C4-2B (cell line): ENCODE results near the gene SLC18A3.

ENCODE experiments used
- H3K27ac ChIP-seq: fragments of 450-650 bp; 2 replicates; pipeline ENCODE4 v1.5.1; 2017
- ZFX ChIP-seq: fragments of 450-650 bp; IDR thresholded peaks from 2 replicates; pipeline ENCODE4 v1.6.1; 2017
- TF ChIP-seq, protein P1 (sequence below): fragments of 450-650 bp; conservative IDR thresholded peaks from 2 replicates; pipeline ENCODE4 v1.5.1; 2017; ENCODE audit warnings: mild to moderate bottlenecking

SLC18A3 gene

DNA sequence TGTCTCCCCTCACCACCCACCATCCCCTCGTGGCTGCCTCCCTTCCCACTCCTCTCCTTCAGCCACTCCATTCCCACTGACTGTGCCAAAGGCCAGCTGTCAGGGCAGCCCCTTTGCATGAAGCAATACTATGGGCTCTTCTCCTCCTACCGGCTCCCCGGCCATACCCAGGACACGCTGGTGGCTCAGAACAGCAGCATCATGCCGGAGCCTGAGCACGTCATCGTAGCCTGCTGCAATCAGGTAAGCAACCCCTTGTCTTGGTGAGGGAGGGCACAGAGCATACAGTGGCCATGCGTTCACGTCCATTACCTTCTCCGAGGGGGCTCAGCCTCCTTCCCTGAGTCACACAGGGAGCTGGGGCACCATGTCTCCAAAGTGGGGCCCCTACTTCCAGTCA, 15.3 kb downstream of the SLC18A3 start:
- H3K27ac ChIP-seq = no peak overlapping the region

DNA sequence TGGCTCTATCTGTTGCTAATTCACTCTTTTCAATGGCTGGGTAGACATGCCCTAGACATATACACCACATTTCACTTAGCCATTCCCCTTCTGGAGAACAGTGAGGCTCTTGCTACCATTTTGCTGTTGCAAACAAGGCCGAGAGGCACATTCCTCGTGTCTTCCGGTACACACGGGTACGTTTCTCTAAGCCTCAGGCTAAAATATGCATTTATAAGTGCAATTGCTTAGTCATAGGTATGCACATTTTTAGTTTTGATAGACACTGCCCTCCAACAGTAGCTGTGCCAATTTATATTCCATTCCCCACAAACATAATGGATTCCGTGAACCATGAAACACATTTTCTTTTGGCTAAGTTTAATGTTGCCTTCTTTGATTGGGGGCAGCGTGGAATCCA, 16.9 kb downstream of the SLC18A3 start:
- TF ChIP-seq ZFX = no peak
- TF ChIP-seq, protein P1, sequence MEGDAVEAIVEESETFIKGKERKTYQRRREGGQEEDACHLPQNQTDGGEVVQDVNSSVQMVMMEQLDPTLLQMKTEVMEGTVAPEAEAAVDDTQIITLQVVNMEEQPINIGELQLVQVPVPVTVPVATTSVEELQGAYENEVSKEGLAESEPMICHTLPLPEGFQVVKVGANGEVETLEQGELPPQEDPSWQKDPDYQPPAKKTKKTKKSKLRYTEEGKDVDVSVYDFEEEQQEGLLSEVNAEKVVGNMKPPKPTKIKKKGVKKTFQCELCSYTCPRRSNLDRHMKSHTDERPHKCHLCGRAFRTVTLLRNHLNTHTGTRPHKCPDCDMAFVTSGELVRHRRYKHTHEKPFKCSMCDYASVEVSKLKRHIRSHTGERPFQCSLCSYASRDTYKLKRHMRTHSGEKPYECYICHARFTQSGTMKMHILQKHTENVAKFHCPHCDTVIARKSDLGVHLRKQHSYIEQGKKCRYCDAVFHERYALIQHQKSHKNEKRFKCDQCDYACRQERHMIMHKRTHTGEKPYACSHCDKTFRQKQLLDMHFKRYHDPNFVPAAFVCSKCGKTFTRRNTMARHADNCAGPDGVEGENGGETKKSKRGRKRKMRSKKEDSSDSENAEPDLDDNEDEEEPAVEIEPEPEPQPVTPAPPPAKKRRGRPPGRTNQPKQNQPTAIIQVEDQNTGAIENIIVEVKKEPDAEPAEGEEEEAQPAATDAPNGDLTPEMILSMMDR = no peak

More for the DNA sequence above, 15.3 kb downstream of the SLC18A3 start:
- TF ChIP-seq ZFX = no peak

DNA sequence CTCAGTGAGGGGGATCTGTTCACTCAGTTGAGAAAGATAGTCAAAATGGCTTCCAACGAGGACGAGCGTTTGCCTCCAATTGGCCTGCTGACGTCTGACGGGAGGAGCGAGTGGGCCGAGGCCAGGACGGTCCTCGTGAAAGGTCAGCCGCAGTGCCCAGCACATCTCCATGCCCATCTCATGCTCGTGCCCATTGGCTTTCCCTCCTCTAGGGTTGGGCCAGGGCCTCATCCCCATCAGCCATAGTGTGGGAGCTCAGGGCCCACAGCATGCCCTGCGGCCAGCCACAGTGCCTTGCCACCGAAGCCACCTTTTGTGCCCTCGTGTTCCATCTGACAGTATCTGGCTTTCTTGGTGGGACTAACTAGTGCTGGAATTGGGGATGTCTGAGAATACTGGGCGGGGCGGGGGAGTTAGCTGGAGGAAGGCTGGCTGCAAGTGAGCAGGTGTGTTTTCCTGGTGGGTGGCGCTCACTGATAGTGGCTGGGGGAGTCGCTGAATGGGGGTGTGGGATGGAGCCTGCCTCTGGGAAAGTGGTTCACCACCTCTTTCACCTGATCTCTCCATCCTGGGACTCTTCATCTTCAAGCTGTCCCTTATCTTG, 17.6 kb downstream of the SLC18A3 start:
- TF ChIP-seq, protein P1 = no peak
- no peak for TF ChIP-seq ZFX
- H3K27ac ChIP-seq = no peak overlapping the region

More for the DNA sequence above, 16.9 kb downstream of the SLC18A3 start:
- no peak overlapping the region for H3K27ac ChIP-seq

DNA sequence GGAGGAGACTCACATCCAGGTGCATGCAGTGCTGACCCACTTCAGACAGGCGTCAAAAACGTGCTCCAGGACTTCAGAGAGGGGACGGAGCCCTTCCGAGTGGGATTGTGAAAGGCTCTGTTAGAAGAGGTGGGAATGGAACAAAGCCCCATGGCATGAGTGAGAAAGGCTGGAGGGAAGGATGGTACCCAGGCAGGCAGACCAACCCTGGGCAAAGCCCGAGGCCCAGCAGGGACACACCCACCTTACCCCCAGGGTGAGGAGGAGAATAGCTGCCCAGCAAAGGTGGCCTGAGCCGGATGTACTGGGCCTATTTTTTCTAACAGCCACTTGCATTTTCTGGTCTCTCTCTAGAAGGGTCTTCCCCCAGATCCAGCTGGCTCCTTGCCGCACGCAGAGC, 18.5 kb downstream of the SLC18A3 start:
- H3K27ac ChIP-seq = no peak overlapping the region
- TF ChIP-seq ZFX = no peak
- TF ChIP-seq, protein P1 = no peak

DNA sequence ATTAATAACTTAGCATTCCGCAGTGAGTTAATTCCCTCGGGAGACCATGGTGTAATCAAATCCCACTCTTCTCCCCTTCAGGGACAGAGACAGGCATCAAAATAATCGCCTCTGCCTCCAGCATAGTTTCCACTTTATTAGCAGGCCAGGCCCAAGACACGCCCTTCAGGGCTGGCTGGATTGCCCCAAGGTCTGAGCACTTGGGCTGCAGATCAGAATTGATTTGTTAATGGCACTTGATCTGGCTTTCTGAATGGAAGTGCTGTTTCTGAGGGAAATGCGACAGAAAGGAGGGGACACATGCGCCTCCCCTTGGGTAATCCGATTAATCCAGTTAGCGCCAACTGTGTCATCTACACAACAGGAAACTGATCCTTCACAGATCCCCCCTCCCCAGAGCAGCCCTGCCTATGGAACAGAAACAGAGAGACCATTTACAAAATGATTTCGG, 19.3 kb downstream of the SLC18A3 start:
- no peak overlapping the region for H3K27ac ChIP-seq
- TF ChIP-seq ZFX = no peak
- TF ChIP-seq, protein P1 = no peak

DNA sequence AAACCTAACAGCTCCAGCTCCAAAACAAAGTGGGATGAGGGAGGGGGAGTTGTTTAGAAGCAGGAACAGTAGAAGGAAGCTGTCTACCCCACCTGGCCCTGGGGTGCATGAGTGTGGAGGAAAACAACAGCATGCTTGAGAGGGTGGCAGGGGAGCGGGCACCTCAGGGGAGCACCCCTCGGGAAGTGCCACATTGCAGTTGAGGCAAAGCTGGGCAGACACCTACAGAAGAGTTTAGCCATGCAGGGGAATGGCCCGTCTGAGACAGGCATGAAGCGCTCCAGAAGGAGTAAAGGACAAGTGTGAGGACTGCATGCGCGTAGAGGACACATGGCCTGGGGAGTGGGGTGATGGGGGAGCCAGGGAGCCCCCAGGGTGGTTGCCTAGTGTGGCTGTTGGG, 21.9 kb downstream of the SLC18A3 start:
- no peak overlapping the region for H3K27ac ChIP-seq
- no peak for TF ChIP-seq ZFX
- TF ChIP-seq, protein P1 = no peak

DNA sequence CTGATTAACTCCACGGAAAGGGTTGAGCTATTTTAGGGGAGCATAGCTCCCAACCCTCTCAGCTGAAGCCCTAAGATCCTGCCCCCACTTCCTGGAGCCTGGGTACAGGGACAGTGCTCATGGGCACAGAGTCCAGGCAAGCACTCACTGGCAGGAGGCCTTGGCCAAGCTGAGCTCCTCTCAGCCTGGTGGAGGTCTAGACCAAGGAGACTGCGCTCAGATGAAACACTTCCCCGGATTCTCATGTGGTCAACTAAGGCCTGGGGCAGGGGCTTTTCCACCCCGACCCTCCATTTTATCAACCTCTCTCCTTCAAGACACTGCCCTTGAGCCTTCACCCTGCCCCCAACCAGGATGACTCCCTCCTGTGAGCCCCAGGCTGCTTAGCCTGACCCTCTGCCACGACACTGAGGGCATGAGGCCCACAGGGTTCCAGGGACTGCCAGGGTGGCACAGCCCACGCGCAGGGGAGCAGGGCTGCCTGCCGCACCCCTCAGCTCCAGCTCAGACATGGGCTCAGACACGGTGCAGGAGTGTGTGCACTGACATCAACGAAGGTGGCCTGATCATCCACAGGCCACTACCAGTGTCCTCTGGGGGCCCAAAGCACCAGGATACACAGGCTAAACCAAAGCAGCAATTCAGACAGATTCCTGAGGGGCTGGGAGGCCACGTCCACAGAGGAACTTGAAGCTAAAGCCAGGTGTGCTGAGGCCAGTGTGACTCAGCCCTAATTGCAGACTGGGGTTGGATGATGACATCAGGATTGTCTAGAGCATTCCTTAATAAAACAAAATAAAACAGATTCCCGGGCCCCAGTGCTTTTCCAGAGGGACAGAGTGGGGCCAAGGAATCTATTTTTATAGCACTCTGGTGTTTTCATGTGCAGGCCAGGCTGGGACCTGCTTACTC, 22.6 kb downstream of the SLC18A3 start:
- TF ChIP-seq, protein P1 = no peak
- no peak for TF ChIP-seq ZFX
- H3K27ac ChIP-seq = no peak overlapping the region
